Bronchial epithelial cell (primary cell): ENCODE results near the gene SUPT3H. TPM values are rescaled to one million over a fixed set of nuclear protein-coding genes. Genes with fewer than 3 reads are reported as not detected.

Experiments
- DNase-seq: peaks from one replicate; pipeline ENCODE4 v3.0.0-alpha.2; 2010; ENCODE audit warnings: low read depth
- FAIRE-seq: peaks from 2 replicates; lab custom pipeline; 2011; peaks lifted over from hg19 to GRCh38; lab: Jason Lieb, UNC
- H3K27me3 ChIP-seq: 2 replicates; pipeline ENCODE4 v1.5.1; 2011; ENCODE audit warnings: low read length; ENCODE audit not compliant: control insufficient read depth, insufficient read depth
- H3K36me3 ChIP-seq: 2 replicates; pipeline ENCODE4 v1.5.1; 2011; ENCODE audit warnings: low read length; ENCODE audit not compliant: control insufficient read depth, insufficient read depth
- H3K4me3 ChIP-seq: 2 replicates; pipeline ENCODE4 v1.5.1; 2011; ENCODE audit warnings: mild to moderate bottlenecking, low read depth, low read length, control low read depth
- CTCF ChIP-seq: IDR thresholded peaks from 2 replicates; pipeline ENCODE4 v1.5.1; 2011; ENCODE audit warnings: mild to moderate bottlenecking, moderate library complexity, low read length, control low read depth, inconsistent platforms; ENCODE audit not compliant: insufficient read depth, severe bottlenecking
- total RNA-seq: library from RNA; depleted of rRNA; stranded (reverse); fragments of >200 nt; gene quantifications from 2 replicates; pipeline ENCODE4 v1.2.1, GENCODE V29; 2014

The SUPT3H gene
- total RNA-seq, 1 donor from 2014 or later, result 12.9 TPM

- no peak for TF ChIP-seq CTCF
- Histone ChIP-seq H3K27me3 (no peaks in the 10 kb centered on the region), H3K4me3 (no peak overlapping the region), H3K36me3 (no peaks in the 10 kb centered on the region)
- DNase-seq, result no peak
- FAIRE-seq, result no peak
These were observed 593.5 kb downstream of the SUPT3H start for GRCh38 chr6:44784195-44784594.

GRCh38 chr6:44782892-44783291 is 594.8 kb downstream of the SUPT3H start:
- DNase-seq, result no peak
- no peak for TF ChIP-seq CTCF
- Histone ChIP-seq H3K4me3 (no peak overlapping the region), H3K36me3 (no peaks in the 10 kb centered on the region), H3K27me3 (no peaks in the 10 kb centered on the region)
- no peak for FAIRE-seq

GRCh38 chr6:44781912-44782597 is 595.7 kb downstream of the SUPT3H start:
- DNase-seq (no peak), FAIRE-seq (peak; percentile 47)
- Histone ChIP-seq H3K27me3 (no peaks in the 10 kb centered on the region), H3K4me3 (no peak overlapping the region), H3K36me3 (no peaks in the 10 kb centered on the region)
- no peak for TF ChIP-seq CTCF

GRCh38 chr6:44780161-44780560 is 597.6 kb downstream of the SUPT3H start:
- DNase-seq (no peak), FAIRE-seq (no peak)
- Histone ChIP-seq H3K27me3 (no peaks in the 10 kb centered on the region), H3K36me3 (no peaks in the 10 kb centered on the region), H3K4me3 (no peak overlapping the region)
- no peak for TF ChIP-seq CTCF

- H3K36me3 ChIP-seq, result no peaks in the 10 kb centered on the region
- no peak for TF ChIP-seq CTCF
- FAIRE-seq, result no peak
- H3K4me3 ChIP-seq, result no peak overlapping the region
- DNase-seq, result no peak
- H3K27me3 ChIP-seq, result no peaks in the 10 kb centered on the region
These were observed 598.5 kb downstream of the SUPT3H start for GRCh38 chr6:44779130-44779826.

Other genes with a start within 250 kb of the SUPT3H start
- gene RUNX2, start 49.6 kb downstream of the SUPT3H start, total RNA-seq, result 0.38 and 0.79 TPM in 2 replicates